Iris pigment epithelial cell (primary cell): ENCODE results near the gene SEPTIN14.
A peak's percentile ranks its signal among the peaks of the same experiment; 100 is the strongest.
"Not testable (repeated sequence)": the region's sequence is repeated elsewhere in the genome, so short reads cannot be mapped to it uniquely, and the experiment has no call there.

ENCODE experiments used
- DNase-seq: peaks from one replicate; pipeline ENCODE4 v3.0.0-alpha.2; 2011; ENCODE audit warnings: low read depth

Gene SEPTIN14

GRCh38 chr7:55862652-55863051, at the start of gene SEPTIN14:
Gene SEPTIN14, minus strand, starts transcription at chr7:55862752. Its CDS starts 756 bp downstream, at chr7:55861996.
- not testable (repeated sequence) for DNase-seq

- no peak for DNase-seq
Measured at GRCh38 chr7:55903985-55904759, 41.6 kb upstream of the SEPTIN14 start.

- not testable (repeated sequence) for DNase-seq
Measured at GRCh38 chr7:55901059-55901458, 38.5 kb upstream of the SEPTIN14 start.

- DNase-seq: peak; percentile 10
Measured at GRCh38 chr7:55898287-55898686, 35.7 kb upstream of the SEPTIN14 start.

- no peak for DNase-seq
Measured at GRCh38 chr7:55895021-55895420, 32.5 kb upstream of the SEPTIN14 start.

- no peak for DNase-seq
Measured at GRCh38 chr7:55893940-55894339, 31.4 kb upstream of the SEPTIN14 start.

GRCh38 chr7:55888378-55888777, 25.8 kb upstream of the SEPTIN14 start:
- not testable (repeated sequence) for DNase-seq

GRCh38 chr7:55887821-55888247, 25.3 kb upstream of the SEPTIN14 start:
- no peak for DNase-seq

- no peak for DNase-seq
Measured at GRCh38 chr7:55884321-55884720, 21.8 kb upstream of the SEPTIN14 start.

GRCh38 chr7:55878691-55879090, 16.1 kb upstream of the SEPTIN14 start:
- no peak for DNase-seq

- DNase-seq: no peak
Measured at GRCh38 chr7:55877308-55877707, 14.8 kb upstream of the SEPTIN14 start.

- DNase-seq: no peak
Measured at GRCh38 chr7:55873765-55874164, 11.2 kb upstream of the SEPTIN14 start.

GRCh38 chr7:55871932-55872485, 9.5 kb upstream of the SEPTIN14 start:
- DNase-seq: no peak

GRCh38 chr7:55868989-55869388, 6.4 kb upstream of the SEPTIN14 start:
- not testable (repeated sequence) for DNase-seq

GRCh38 chr7:55845164-55845563, 17.4 kb downstream of the SEPTIN14 start:
- DNase-seq: not testable (repeated sequence)

GRCh38 chr7:55838595-55838994, 24.0 kb downstream of the SEPTIN14 start:
- no peak for DNase-seq

GRCh38 chr7:55827577-55827976, 35.0 kb downstream of the SEPTIN14 start:
- no peak for DNase-seq

GRCh38 chr7:55818686-55819085, 43.9 kb downstream of the SEPTIN14 start:
- no peak for DNase-seq

GRCh38 chr7:55797260-55797659, 65.3 kb downstream of the SEPTIN14 start:
- not testable (repeated sequence) for DNase-seq

- DNase-seq: no peak
Measured at GRCh38 chr7:55794527-55794926, 68.0 kb downstream of the SEPTIN14 start.

- no peak for DNase-seq
Measured at GRCh38 chr7:55792048-55792447, 70.5 kb downstream of the SEPTIN14 start.

GRCh38 chr7:55787796-55788195, 74.8 kb downstream of the SEPTIN14 start:
- DNase-seq: no peak

- DNase-seq: no peak
Measured at GRCh38 chr7:55786901-55787300, 75.7 kb downstream of the SEPTIN14 start.

- not testable (repeated sequence) for DNase-seq
Measured at GRCh38 chr7:55785444-55785843, 77.1 kb downstream of the SEPTIN14 start.
